ENCODE data around the gene ACAA2. TPM values are rescaled to one million over a fixed set of nuclear protein-coding genes. Genes with fewer than 3 reads are reported as not detected.
A peak's percentile ranks its signal among the peaks of the same experiment; 100 is the strongest.

The ACAA2 gene
- total RNA-seq, 1 donor from 2014 or later = 50.6 TPM

DNA sequence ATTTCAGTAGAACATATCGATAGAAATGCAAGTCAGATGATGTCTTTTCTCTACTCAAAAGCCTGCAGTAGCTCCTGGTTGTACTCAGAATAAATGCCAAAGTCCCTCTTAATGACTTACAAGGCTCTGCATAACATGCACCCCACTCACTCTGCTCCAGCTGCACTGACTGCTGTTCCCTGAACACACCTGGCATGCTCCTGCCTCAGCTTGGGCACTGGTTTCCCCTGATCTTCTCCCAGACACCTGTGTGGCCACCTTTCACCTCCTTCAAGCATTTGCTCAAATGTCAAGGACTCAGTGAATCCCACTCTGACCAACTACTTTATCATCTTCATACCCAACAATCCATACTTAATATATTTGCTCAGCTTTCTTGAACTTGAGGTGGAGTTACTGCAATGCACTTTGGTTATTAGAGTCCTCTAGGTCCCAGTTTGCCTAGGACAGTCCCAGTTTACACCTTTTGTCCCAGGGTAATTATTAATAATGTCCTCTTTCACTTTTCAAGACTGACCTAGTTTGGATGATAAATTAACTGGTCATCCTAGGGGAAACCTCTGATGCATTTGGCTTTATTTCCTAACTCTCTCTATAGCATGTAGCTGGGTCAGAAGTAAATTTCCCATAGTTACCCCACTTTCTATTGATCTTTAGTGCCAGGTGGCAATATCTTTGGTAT is 44.1 kb downstream of the ACAA2 start:
- H3K27me3 ChIP-seq = no peaks in the 10 kb centered on the region
- no peak for DNase-seq (ENCODE audit: extremely low spot score in 2 of 2)
- no peaks in the 10 kb centered on the region for H3K36me3 ChIP-seq
- no peak for TF ChIP-seq POLR2A (IDR thresholded peaks at IDR 0.05)
- no peak for TF ChIP-seq POLR2AphosphoS5 (IDR thresholded peaks at IDR 0.05; ENCODE audit: insufficient read depth in 1 of 2, low read depth in 1 of 2)
- TF ChIP-seq, protein P1, sequence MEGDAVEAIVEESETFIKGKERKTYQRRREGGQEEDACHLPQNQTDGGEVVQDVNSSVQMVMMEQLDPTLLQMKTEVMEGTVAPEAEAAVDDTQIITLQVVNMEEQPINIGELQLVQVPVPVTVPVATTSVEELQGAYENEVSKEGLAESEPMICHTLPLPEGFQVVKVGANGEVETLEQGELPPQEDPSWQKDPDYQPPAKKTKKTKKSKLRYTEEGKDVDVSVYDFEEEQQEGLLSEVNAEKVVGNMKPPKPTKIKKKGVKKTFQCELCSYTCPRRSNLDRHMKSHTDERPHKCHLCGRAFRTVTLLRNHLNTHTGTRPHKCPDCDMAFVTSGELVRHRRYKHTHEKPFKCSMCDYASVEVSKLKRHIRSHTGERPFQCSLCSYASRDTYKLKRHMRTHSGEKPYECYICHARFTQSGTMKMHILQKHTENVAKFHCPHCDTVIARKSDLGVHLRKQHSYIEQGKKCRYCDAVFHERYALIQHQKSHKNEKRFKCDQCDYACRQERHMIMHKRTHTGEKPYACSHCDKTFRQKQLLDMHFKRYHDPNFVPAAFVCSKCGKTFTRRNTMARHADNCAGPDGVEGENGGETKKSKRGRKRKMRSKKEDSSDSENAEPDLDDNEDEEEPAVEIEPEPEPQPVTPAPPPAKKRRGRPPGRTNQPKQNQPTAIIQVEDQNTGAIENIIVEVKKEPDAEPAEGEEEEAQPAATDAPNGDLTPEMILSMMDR (IDR thresholded peaks at IDR 0.05) = no peak
- no peaks in the 10 kb centered on the region for H3K9me3 ChIP-seq
- intact Hi-C loops (cut with DNase I) = no loop called here
- H3K27ac ChIP-seq = no peak overlapping the region
- no peaks in the 10 kb centered on the region for H3K4me1 ChIP-seq
- H3K4me3 ChIP-seq = no peak overlapping the region

DNA sequence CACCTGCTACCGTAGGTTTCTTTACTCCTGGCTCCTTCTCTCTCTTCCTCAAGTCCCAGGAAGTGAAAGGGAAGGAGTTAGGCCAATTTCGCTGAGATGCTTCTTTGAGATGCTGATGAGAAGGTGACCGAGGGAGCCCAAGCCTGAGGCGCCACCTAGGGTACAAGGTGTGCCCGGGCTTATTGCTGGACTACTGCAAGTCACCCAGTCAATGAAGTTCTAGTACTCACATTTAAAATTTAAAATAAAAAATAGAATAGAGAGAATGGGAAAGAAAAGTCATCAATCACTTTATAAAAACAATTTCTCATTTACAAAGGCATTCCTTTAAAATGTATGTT is 45.3 kb downstream of the ACAA2 start:
- Histone ChIP-seq H3K9me3 (no peaks in the 10 kb centered on the region), H3K4me1 (no peaks in the 10 kb centered on the region), H3K27me3 (no peaks in the 10 kb centered on the region), H3K36me3 (no peaks in the 10 kb centered on the region), H3K27ac (no peak overlapping the region), H3K4me3 (no peak overlapping the region)
- DNase-seq (ENCODE audit: extremely low spot score in 2 of 2) = no peak
- TF ChIP-seq, protein P1 (IDR thresholded peaks at IDR 0.05) = peak in 1 of 3 experiments; percentile 20
- TF ChIP-seq POLR2AphosphoS5 (IDR thresholded peaks at IDR 0.05; ENCODE audit: insufficient read depth in 1 of 2, low read depth in 1 of 2) = no peak
- TF ChIP-seq POLR2A (IDR thresholded peaks at IDR 0.05) = no peak
- intact Hi-C loops (cut with DNase I) = no loop called here

DNA sequence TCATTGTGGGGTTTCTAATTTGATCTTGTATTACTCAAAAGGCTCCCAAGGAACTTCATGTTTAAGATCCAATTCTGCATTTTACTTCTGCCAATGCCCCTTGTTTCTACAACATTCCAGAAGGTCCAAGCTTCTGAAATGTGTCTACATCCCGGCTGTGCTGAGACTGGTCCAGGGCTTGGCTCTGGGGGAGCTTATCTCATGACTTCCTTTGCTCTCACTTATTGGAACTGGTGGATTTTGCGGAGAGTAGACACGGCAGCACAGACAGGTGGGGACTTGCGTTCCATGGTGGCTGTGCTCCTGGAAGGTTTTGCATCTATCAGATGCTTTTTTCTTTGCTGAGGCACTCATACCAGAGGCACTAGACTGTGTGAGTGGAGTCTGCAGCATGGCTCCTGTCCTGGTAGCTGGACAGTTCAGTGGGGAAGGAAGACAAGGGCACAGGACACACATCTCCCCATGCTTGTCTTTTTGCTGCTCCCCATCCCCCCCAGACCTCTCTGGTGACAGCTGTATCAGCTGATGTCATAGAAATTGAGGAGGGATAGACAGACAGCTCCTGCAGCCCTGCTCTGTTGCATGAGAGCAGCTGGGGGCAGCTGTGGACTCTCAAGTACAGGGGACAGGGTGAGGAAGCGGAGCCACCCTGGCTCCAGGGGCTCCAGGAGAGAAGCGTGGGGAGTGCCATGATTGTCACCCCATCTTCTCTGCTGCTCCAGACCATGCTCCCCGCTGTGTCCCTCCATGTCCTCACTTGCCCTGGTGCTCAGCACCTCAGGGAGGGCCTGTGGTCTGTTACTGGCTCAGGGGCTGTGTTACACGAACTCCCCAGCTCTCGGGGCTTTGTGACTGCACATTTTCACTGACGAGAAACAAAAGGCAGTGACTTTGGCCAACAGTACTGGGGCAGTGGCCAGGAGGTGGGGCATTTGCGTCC is 46.0 kb downstream of the ACAA2 start:
- Histone ChIP-seq H3K9me3 (no peaks in the 10 kb centered on the region), H3K36me3 (no peaks in the 10 kb centered on the region), H3K4me3 (no peak overlapping the region), H3K4me1 (no peaks in the 10 kb centered on the region), H3K27me3 (no peaks in the 10 kb centered on the region), H3K27ac (no peak overlapping the region)
- no peak for TF ChIP-seq POLR2A (IDR thresholded peaks at IDR 0.05)
- TF ChIP-seq, protein P1 (IDR thresholded peaks at IDR 0.05) = no peak
- no peak for TF ChIP-seq POLR2AphosphoS5 (IDR thresholded peaks at IDR 0.05; ENCODE audit: insufficient read depth in 1 of 2, low read depth in 1 of 2)
- no peak for DNase-seq (ENCODE audit: extremely low spot score in 2 of 2)
- intact Hi-C loops (cut with DNase I) = no loop called here

DNA sequence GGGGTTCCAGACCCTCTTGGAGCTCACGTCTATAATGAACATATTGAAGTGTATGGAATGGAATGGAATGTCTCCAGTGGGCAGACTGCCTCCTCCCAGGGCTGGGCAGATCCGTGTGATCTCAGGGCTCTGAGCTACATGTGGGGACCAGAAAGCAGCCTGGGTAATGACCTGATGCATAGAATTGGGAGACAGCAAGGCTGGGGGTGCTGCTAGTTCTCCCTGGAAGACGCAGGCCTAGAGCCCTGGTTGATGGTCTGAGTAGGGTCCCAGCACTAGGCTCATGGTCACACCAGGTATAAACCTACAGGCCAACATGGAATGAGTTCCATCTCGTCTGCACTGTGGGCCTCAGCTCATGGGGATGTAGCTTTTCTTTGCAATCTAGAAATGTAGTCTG is 46.7 kb downstream of the ACAA2 start:
- TF ChIP-seq POLR2A (IDR thresholded peaks at IDR 0.05) (no peak), POLR2AphosphoS5 (IDR thresholded peaks at IDR 0.05; ENCODE audit: insufficient read depth in 1 of 2, low read depth in 1 of 2) (no peak)
- TF ChIP-seq, protein P1 (IDR thresholded peaks at IDR 0.05) = no peak
- H3K36me3 ChIP-seq = no peaks in the 10 kb centered on the region
- H3K27me3 ChIP-seq = no peaks in the 10 kb centered on the region
- no peak for DNase-seq (ENCODE audit: extremely low spot score in 2 of 2)
- no peaks in the 10 kb centered on the region for H3K9me3 ChIP-seq
- no peak overlapping the region for H3K27ac ChIP-seq
- H3K4me3 ChIP-seq = no peak overlapping the region
- H3K4me1 ChIP-seq = no peaks in the 10 kb centered on the region
- intact Hi-C loops (cut with DNase I) = no loop called here

DNA sequence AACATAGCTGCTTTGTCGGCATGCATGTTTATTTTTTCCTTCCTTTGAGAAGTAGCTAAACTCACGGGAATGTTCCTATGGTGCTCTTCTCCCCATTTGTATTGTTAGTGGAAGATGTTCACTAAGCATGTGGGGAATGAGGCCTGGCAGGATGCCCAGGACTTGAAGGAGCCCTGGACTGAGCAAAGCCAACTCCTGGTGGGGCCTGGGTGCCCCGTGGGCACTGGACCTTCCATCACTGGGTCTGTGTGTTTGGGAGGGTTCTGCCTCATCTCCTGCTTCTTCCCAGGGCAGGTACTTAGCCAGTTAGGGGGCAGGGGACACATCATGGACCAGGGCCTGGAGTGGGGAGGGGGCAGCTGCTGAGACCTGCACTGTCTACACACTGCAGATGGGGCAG is 49.3 kb downstream of the ACAA2 start:
- Histone ChIP-seq H3K4me3 (no peak overlapping the region), H3K27ac (no peak overlapping the region), H3K27me3 (no peaks in the 10 kb centered on the region), H3K36me3 (no peaks in the 10 kb centered on the region), H3K9me3 (no peaks in the 10 kb centered on the region), H3K4me1 (no peaks in the 10 kb centered on the region)
- intact Hi-C loops (cut with DNase I) = no loop called here
- TF ChIP-seq, protein P1 (IDR thresholded peaks at IDR 0.05) = no peak
- TF ChIP-seq POLR2A (IDR thresholded peaks at IDR 0.05) (no peak), POLR2AphosphoS5 (IDR thresholded peaks at IDR 0.05; ENCODE audit: insufficient read depth in 1 of 2, low read depth in 1 of 2) (no peak)
- no peak for DNase-seq (ENCODE audit: extremely low spot score in 2 of 2)
